Activated naive CD4-positive, alpha-beta T cell treated with anti-CD3 and anti-CD28 coated beads, Interleukin-2, amount 10 ng/mL, durations not matched to agents 7 days and 5 days (primary cell): ENCODE data around the gene RECK.
"Not testable (repeated sequence)": the region's sequence is repeated elsewhere in the genome, so short reads cannot be mapped to it uniquely, and the experiment has no call there.

ENCODE experiments used
- CTCF ChIA-PET: fragments of 350-600 bp; sonication (Branson Sonifier 250); formaldehyde crosslinking; loops from one replicate; lab custom pipeline; 2021; ENCODE audit warnings: antibody characterized with exemption; lab: Charles Lee
- DNase-seq: peaks from one replicate; pipeline ENCODE4 v3.0.0-alpha.2; 2020
- H3K27ac Mint-ChIP-seq: one replicate; pipeline ENCODE4 v1.8.0; 2021; ENCODE audit warnings: mild to moderate bottlenecking, moderate library complexity, mixed read lengths
- H3K27me3 Mint-ChIP-seq: one replicate; pipeline ENCODE4 v1.8.0; 2021; ENCODE audit warnings: mild to moderate bottlenecking, mixed read lengths
- H3K36me3 Mint-ChIP-seq: one replicate; pipeline ENCODE4 v1.8.0; 2021; ENCODE audit warnings: mixed read lengths
- H3K4me1 Mint-ChIP-seq: one replicate; pipeline ENCODE4 v1.8.0; 2021; ENCODE audit warnings: mixed read lengths
- H3K4me3 Mint-ChIP-seq: one replicate; pipeline ENCODE4 v1.8.0; 2021; ENCODE audit warnings: mild to moderate bottlenecking, moderate library complexity, mixed read lengths
- H3K9me3 Mint-ChIP-seq: one replicate; pipeline ENCODE4 v1.8.0; 2021; ENCODE audit warnings: mixed read lengths

The RECK gene

GRCh38 chr9:36120705-36121104, 84.0 kb downstream of the RECK start:
- H3K9me3 Mint-ChIP-seq = no peaks in the 10 kb centered on the region
- H3K36me3 Mint-ChIP-seq = peaks cover 6% of the 10 kb centered on the region
- CTCF ChIA-PET = interaction anchor here (1.6 kb wide), 1 partner anchor 17 kb away, joined by 3 read pairs; no protein-coding TSS in a partner anchor
- no peaks in the 10 kb centered on the region for H3K27me3 Mint-ChIP-seq
- no peak overlapping the region for H3K4me3 Mint-ChIP-seq
- no peak overlapping the region for H3K27ac Mint-ChIP-seq
- no peak for DNase-seq
- peaks cover 5% of the 10 kb centered on the region for H3K4me1 Mint-ChIP-seq

- no peak for DNase-seq
- Mint-ChIP-seq H3K9me3 (no peaks in the 10 kb centered on the region), H3K27me3 (no peaks in the 10 kb centered on the region), H3K36me3 (peaks cover 6% of the 10 kb centered on the region), H3K4me1 (peaks cover 5% of the 10 kb centered on the region), H3K27ac (no peak overlapping the region), H3K4me3 (no peak overlapping the region)
- CTCF ChIA-PET = interaction anchor here (1.6 kb wide), 1 partner anchor 19 kb away, joined by 3 read pairs; no protein-coding TSS in a partner anchor
These were observed 85.3 kb downstream of the RECK start for GRCh38 chr9:36121971-36122370.

GRCh38 chr9:36123515-36123914, 86.8 kb downstream of the RECK start:
- H3K36me3 Mint-ChIP-seq = peaks cover 3% of the 10 kb centered on the region

GRCh38 chr9:36125062-36125855, 88.5 kb downstream of the RECK start:
- Mint-ChIP-seq H3K4me1 (peaks cover 15% of the 10 kb centered on the region), H3K36me3 (peaks cover 3% of the 10 kb centered on the region), H3K9me3 (no peaks in the 10 kb centered on the region), H3K27ac (peak overlapping the region; percentile 24), H3K27me3 (peaks cover 13% of the 10 kb centered on the region), H3K4me3 (no peak overlapping the region)
- CTCF ChIA-PET = interaction anchor here (0.6 to 3.2 kb wide), 4 partner anchors 23 to 47 kb away, joined by 3 to 16 read pairs (median 4); no protein-coding TSS in a partner anchor
- no peak for DNase-seq

More at GRCh38 chr9:36123515-36123914, 86.8 kb downstream of the RECK start:
- CTCF ChIA-PET = interaction anchor here (0.6 to 3.2 kb wide), 5 partner anchors 12 to 115 kb away, joined by 3 to 16 read pairs (median 3); no protein-coding TSS in a partner anchor
- Mint-ChIP-seq H3K27me3 (peaks cover 7% of the 10 kb centered on the region), H3K9me3 (no peaks in the 10 kb centered on the region), H3K4me1 (peaks cover 15% of the 10 kb centered on the region), H3K4me3 (no peak overlapping the region), H3K27ac (no peak overlapping the region)
- DNase-seq = no peak

GRCh38 chr9:36126016-36126730, 89.5 kb downstream of the RECK start:
- peaks cover 15% of the 10 kb centered on the region for H3K4me1 Mint-ChIP-seq
- H3K36me3 Mint-ChIP-seq = peaks cover 3% of the 10 kb centered on the region
- DNase-seq = no peak
- CTCF ChIA-PET = interaction anchor here (0.6 to 3.2 kb wide), 4 partner anchors 23 to 46 kb away, joined by 3 to 16 read pairs (median 4); no protein-coding TSS in a partner anchor
- no peak overlapping the region for H3K27ac Mint-ChIP-seq
- H3K4me3 Mint-ChIP-seq = no peak overlapping the region
- H3K27me3 Mint-ChIP-seq = peaks cover 18% of the 10 kb centered on the region
- H3K9me3 Mint-ChIP-seq = no peaks in the 10 kb centered on the region

- DNase-seq = no peak
- peaks cover 32% of the 10 kb centered on the region for H3K27me3 Mint-ChIP-seq
- H3K9me3 Mint-ChIP-seq = no peaks in the 10 kb centered on the region
- no peak overlapping the region for H3K27ac Mint-ChIP-seq
- peaks cover 15% of the 10 kb centered on the region for H3K4me1 Mint-ChIP-seq
- CTCF ChIA-PET = interaction anchor here (1.0 kb wide), 1 partner anchor 62 kb away, joined by 7 read pairs; no protein-coding TSS in a partner anchor
- peaks cover 2% of the 10 kb centered on the region for H3K36me3 Mint-ChIP-seq
- H3K4me3 Mint-ChIP-seq = no peak overlapping the region
These were observed 91.0 kb downstream of the RECK start for GRCh38 chr9:36127652-36128244.

- Mint-ChIP-seq H3K4me3 (no peak overlapping the region), H3K9me3 (no peaks in the 10 kb centered on the region), H3K27me3 (peaks cover 38% of the 10 kb centered on the region), H3K27ac (no peak overlapping the region), H3K36me3 (no peaks in the 10 kb centered on the region), H3K4me1 (peaks cover 15% of the 10 kb centered on the region)
- CTCF ChIA-PET = interaction anchor here (1.0 kb wide), 1 partner anchor 61 kb away, joined by 7 read pairs; no protein-coding TSS in a partner anchor
- no peak for DNase-seq
These were observed 91.6 kb downstream of the RECK start for GRCh38 chr9:36128349-36128748.

GRCh38 chr9:36129139-36129538, 92.4 kb downstream of the RECK start:
- Mint-ChIP-seq H3K4me3 (no peak overlapping the region), H3K27me3 (peaks cover 46% of the 10 kb centered on the region), H3K27ac (no peak overlapping the region), H3K36me3 (no peaks in the 10 kb centered on the region), H3K9me3 (no peaks in the 10 kb centered on the region), H3K4me1 (peaks cover 15% of the 10 kb centered on the region)
- DNase-seq = no peak
- CTCF ChIA-PET = interaction anchor here (2.9 kb wide), 1 partner anchor 26 kb away, joined by 8 read pairs; no protein-coding TSS in a partner anchor

- H3K27ac Mint-ChIP-seq, H3K9me3 Mint-ChIP-seq, H3K4me3 Mint-ChIP-seq, H3K36me3 Mint-ChIP-seq, DNase-seq: not testable (repeated sequence)
- H3K27me3 Mint-ChIP-seq = peaks cover 67% of the 10 kb centered on the region
- peaks cover 18% of the 10 kb centered on the region for H3K4me1 Mint-ChIP-seq
- CTCF ChIA-PET = interaction anchor here (2.9 kb wide), 1 partner anchor 28 kb away, joined by 8 read pairs; no protein-coding TSS in a partner anchor
These were observed 95.0 kb downstream of the RECK start for GRCh38 chr9:36131666-36132065.

- peaks cover 1% of the 10 kb centered on the region for H3K36me3 Mint-ChIP-seq
- H3K9me3 Mint-ChIP-seq = no peaks in the 10 kb centered on the region
- H3K4me1 Mint-ChIP-seq = peaks cover 19% of the 10 kb centered on the region
- DNase-seq = no peak
- H3K27ac Mint-ChIP-seq = no peak overlapping the region
- H3K4me3 Mint-ChIP-seq = no peak overlapping the region
- peaks cover 69% of the 10 kb centered on the region for H3K27me3 Mint-ChIP-seq
- CTCF ChIA-PET = interaction anchor here (2.9 kb wide), 1 partner anchor 29 kb away, joined by 8 read pairs; no protein-coding TSS in a partner anchor
These were observed 95.4 kb downstream of the RECK start for GRCh38 chr9:36132086-36132485.

GRCh38 chr9:36134761-36135505, 98.2 kb downstream of the RECK start:
- no peaks in the 10 kb centered on the region for H3K9me3 Mint-ChIP-seq
- H3K27ac Mint-ChIP-seq = peak overlapping the region; percentile 68
- DNase-seq = no peak
- peak overlapping the region; percentile 63 for H3K4me3 Mint-ChIP-seq
- peaks cover 21% of the 10 kb centered on the region for H3K36me3 Mint-ChIP-seq
- CTCF ChIA-PET = no interaction called here
- peaks cover 37% of the 10 kb centered on the region for H3K4me1 Mint-ChIP-seq
- H3K27me3 Mint-ChIP-seq = peaks cover 80% of the 10 kb centered on the region

- Mint-ChIP-seq H3K4me3 (peak overlapping the region; percentile 63), H3K36me3 (peaks cover 26% of the 10 kb centered on the region), H3K9me3 (no peaks in the 10 kb centered on the region), H3K27me3 (peaks cover 78% of the 10 kb centered on the region), H3K27ac (peak overlapping the region; percentile 68), H3K4me1 (peaks cover 46% of the 10 kb centered on the region)
- DNase-seq = no peak
- CTCF ChIA-PET = interaction anchor here (1.5 to 1.6 kb wide), 3 partner anchors 13 to 31 kb away, joined by 5 to 7 read pairs (median 6); no protein-coding TSS in a partner anchor
These were observed 99.1 kb downstream of the RECK start for GRCh38 chr9:36135741-36136271.
